ENCODE results near the gene MPL.

MPL gene

GRCh38 chr1:43319766-43320165 is 17.9 kb upstream of the MPL start:
- no peak for TF ChIP-seq JUND (IDR thresholded peaks at IDR 0.05; ENCODE audit: low read depth)
- no peak for DNase-seq (ENCODE audit: low read depth in 1 of 2, low spot score in 1 of 2)
- in situ Hi-C loops (cut with HindIII; ENCODE audit: low pct_unique_long_range_greater_than_20kb, low sequenced_read_pairs) = no loop called here

- in situ Hi-C loops (cut with HindIII; ENCODE audit: low pct_unique_long_range_greater_than_20kb, low sequenced_read_pairs) = no loop called here
- TF ChIP-seq JUND (IDR thresholded peaks at IDR 0.05; ENCODE audit: low read depth) = no peak
- DNase-seq (ENCODE audit: low read depth in 1 of 2, low spot score in 1 of 2) = no peak
Measured at GRCh38 chr1:43321331-43321891, 16.2 kb upstream of the MPL start.

- TF ChIP-seq JUND (IDR thresholded peaks at IDR 0.05; ENCODE audit: low read depth) = no peak
- in situ Hi-C loops (cut with HindIII; ENCODE audit: low pct_unique_long_range_greater_than_20kb, low sequenced_read_pairs) = no loop called here
- no peak for DNase-seq (ENCODE audit: low read depth in 1 of 2, low spot score in 1 of 2)
Measured at GRCh38 chr1:43322506-43322905, 15.1 kb upstream of the MPL start.

GRCh38 chr1:43324810-43325209 is 12.8 kb upstream of the MPL start:
- no peak for TF ChIP-seq JUND (IDR thresholded peaks at IDR 0.05; ENCODE audit: low read depth)
- in situ Hi-C loops (cut with HindIII; ENCODE audit: low pct_unique_long_range_greater_than_20kb, low sequenced_read_pairs) = no loop called here
- no peak for DNase-seq (ENCODE audit: low read depth in 1 of 2, low spot score in 1 of 2)

- DNase-seq (ENCODE audit: low read depth in 1 of 2, low spot score in 1 of 2) = no peak
- in situ Hi-C loops (cut with HindIII; ENCODE audit: low pct_unique_long_range_greater_than_20kb, low sequenced_read_pairs) = no loop called here
- TF ChIP-seq JUND (IDR thresholded peaks at IDR 0.05; ENCODE audit: low read depth) = no peak
Measured at GRCh38 chr1:43325381-43325780, 12.2 kb upstream of the MPL start.

GRCh38 chr1:43327549-43328292 is 9.9 kb upstream of the MPL start:
- TF ChIP-seq JUND (IDR thresholded peaks at IDR 0.05; ENCODE audit: low read depth) = no peak
- no peak for DNase-seq (ENCODE audit: low read depth in 1 of 2, low spot score in 1 of 2)

GRCh38 chr1:43329995-43330751 is 7.4 kb upstream of the MPL start:
- peak in 1 of 2 experiments; percentile 20 for DNase-seq (ENCODE audit: low read depth in 1 of 2, low spot score in 1 of 2)
- in situ Hi-C loops (cut with HindIII; ENCODE audit: low pct_unique_long_range_greater_than_20kb, low sequenced_read_pairs) = no loop called here
- TF ChIP-seq JUND (IDR thresholded peaks at IDR 0.05; ENCODE audit: low read depth) = no peak

More at GRCh38 chr1:43327549-43328292, 9.9 kb upstream of the MPL start:
- in situ Hi-C loops (cut with HindIII; ENCODE audit: low pct_unique_long_range_greater_than_20kb, low sequenced_read_pairs) = no loop called here

GRCh38 chr1:43331688-43332087 is 5.9 kb upstream of the MPL start:
- TF ChIP-seq JUND (IDR thresholded peaks at IDR 0.05; ENCODE audit: low read depth) = no peak
- in situ Hi-C loops (cut with HindIII; ENCODE audit: low pct_unique_long_range_greater_than_20kb, low sequenced_read_pairs) = no loop called here
- DNase-seq (ENCODE audit: low read depth in 1 of 2, low spot score in 1 of 2) = no peak

GRCh38 chr1:43334453-43335205 is 3.0 kb upstream of the MPL start:
- no peak for DNase-seq (ENCODE audit: low read depth in 1 of 2, low spot score in 1 of 2)
- in situ Hi-C loops (cut with HindIII; ENCODE audit: low pct_unique_long_range_greater_than_20kb, low sequenced_read_pairs) = no loop called here
- TF ChIP-seq JUND (IDR thresholded peaks at IDR 0.05; ENCODE audit: low read depth) = no peak

GRCh38 chr1:43338001-43338400 is 383 bp downstream of the MPL start:
- no peak for DNase-seq (ENCODE audit: low read depth in 1 of 2, low spot score in 1 of 2)
- no peak for TF ChIP-seq JUND (IDR thresholded peaks at IDR 0.05; ENCODE audit: low read depth)
- in situ Hi-C loops (cut with HindIII; ENCODE audit: low pct_unique_long_range_greater_than_20kb, low sequenced_read_pairs) = no loop called here

GRCh38 chr1:43339584-43340232 is 2.1 kb downstream of the MPL start:
- in situ Hi-C loops (cut with HindIII; ENCODE audit: low pct_unique_long_range_greater_than_20kb, low sequenced_read_pairs) = no loop called here
- no peak for DNase-seq (ENCODE audit: low read depth in 1 of 2, low spot score in 1 of 2)
- TF ChIP-seq JUND (IDR thresholded peaks at IDR 0.05; ENCODE audit: low read depth) = no peak

GRCh38 chr1:43340559-43340958 is 2.9 kb downstream of the MPL start:
- DNase-seq (ENCODE audit: low read depth in 1 of 2, low spot score in 1 of 2) = no peak
- no peak for TF ChIP-seq JUND (IDR thresholded peaks at IDR 0.05; ENCODE audit: low read depth)
- in situ Hi-C loops (cut with HindIII; ENCODE audit: low pct_unique_long_range_greater_than_20kb, low sequenced_read_pairs) = no loop called here

All from T47D (cell line).